ENCODE measurements around the gene KCNMA1.

The KCNMA1 gene

GRCh38 chr10:77328272-77328816 is 309.3 kb downstream of the KCNMA1 start:
- DNase-seq (ENCODE audit: low read depth) = no peak

DNA sequence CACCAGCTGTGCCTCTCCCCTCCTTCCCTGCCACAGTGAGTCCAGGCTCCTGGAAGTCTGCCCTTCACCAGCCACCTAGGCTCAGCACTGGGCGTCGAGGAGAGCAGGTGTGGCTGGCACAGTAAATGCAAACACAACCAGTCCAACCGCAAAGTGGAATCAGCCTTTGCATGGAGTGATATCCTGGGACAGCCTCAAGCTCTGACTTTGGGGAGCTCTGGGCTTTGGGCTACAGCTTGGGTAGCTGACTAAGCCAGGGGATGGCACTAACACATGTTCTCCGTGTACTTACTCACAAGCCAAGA is 312.4 kb downstream of the KCNMA1 start:
- DNase-seq (ENCODE audit: low read depth) = no peak

GRCh38 chr10:77321838-77322237 is 315.8 kb downstream of the KCNMA1 start:
- no peak for DNase-seq (ENCODE audit: low read depth)

DNA sequence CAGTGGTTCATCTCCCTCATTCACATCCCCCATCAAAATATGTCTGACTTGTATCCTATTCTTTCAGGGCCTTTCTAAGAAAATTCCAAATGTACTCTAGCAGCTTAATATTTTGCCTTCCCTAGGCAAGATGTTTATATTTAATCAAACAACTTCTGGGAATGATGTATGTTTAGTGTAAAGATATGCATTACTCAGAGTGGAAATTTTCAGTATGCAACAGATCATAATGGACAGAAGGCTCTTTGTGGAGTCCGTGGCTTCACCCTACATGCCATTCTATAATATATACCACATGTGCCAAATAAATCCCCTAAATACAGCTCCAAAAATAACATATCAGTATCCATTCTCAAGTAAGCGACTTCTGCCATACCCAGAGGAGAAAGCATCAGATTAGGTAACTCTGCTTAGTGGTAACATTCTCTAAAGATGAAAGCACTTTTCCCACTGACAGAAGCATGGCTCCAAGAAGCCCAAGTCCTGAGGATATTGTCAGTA is 316.6 kb downstream of the KCNMA1 start:
- no peak for DNase-seq (ENCODE audit: low read depth)

- DNase-seq (ENCODE audit: low read depth) = no peak
Observed at GRCh38 chr10:77319557-77319956, 318.1 kb downstream of the KCNMA1 start.

- no peak for DNase-seq (ENCODE audit: low read depth)
Observed at GRCh38 chr10:77318739-77319138, 318.9 kb downstream of the KCNMA1 start.

GRCh38 chr10:77317221-77317620 is 320.4 kb downstream of the KCNMA1 start:
- DNase-seq (ENCODE audit: low read depth) = no peak

- no peak for DNase-seq (ENCODE audit: low read depth)
Observed at GRCh38 chr10:77315496-77316129, 322.0 kb downstream of the KCNMA1 start.

GRCh38 chr10:77313066-77313750 is 324.4 kb downstream of the KCNMA1 start:
- no peak for DNase-seq (ENCODE audit: low read depth)

GRCh38 chr10:77311186-77311585 is 326.4 kb downstream of the KCNMA1 start:
- no peak for DNase-seq (ENCODE audit: low read depth)

GRCh38 chr10:77310288-77310840 is 327.2 kb downstream of the KCNMA1 start:
- no peak for DNase-seq (ENCODE audit: low read depth)

DNA sequence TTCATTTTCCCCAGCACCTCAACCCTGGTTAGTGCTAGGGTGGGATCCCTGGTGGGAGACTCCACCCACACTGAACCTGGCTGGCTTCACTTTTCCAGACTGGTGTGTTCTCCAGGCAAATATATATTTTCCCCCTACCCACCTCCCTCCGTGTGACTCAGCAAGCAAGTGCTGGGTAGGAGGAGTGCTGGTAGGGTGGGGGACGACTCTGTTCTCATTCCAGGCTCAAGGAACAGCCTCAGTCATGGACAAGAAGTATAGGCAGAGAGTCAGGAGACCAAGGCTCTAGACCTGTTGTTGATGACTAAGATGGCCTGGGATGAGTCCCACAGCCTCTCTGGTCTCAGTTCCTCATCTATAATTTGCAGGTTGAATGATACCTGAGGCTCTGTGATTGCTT is 328.1 kb downstream of the KCNMA1 start:
- DNase-seq (ENCODE audit: low read depth) = no peak

- DNase-seq (ENCODE audit: low read depth) = no peak
Observed at GRCh38 chr10:77309092-77309491, 328.5 kb downstream of the KCNMA1 start.

GRCh38 chr10:77308084-77308732 is 329.4 kb downstream of the KCNMA1 start:
- DNase-seq (ENCODE audit: low read depth) = no peak

DNA sequence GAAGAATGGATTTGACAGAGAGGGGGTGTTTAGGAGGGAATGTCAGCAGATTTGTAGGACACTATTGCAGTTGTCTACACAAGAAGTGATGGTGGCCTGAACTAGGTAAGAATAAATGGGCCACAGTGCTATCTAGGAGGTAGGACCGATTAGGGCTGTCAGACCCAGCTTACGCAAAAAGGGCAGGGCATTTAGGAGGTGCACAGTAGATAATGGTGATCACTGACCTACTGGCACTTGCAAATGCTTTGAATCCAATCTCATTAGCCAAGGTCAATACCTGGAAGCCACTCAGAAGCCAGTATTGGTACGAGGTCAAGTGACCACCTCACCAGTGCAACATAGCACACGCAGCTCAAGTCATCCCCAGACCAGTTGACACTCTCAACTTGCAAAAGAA is 330.9 kb downstream of the KCNMA1 start:
- no peak for DNase-seq (ENCODE audit: low read depth)

- no peak for DNase-seq (ENCODE audit: low read depth)
Observed at GRCh38 chr10:77305650-77306632, 331.7 kb downstream of the KCNMA1 start.

- DNase-seq (ENCODE audit: low read depth) = no peak
Observed at GRCh38 chr10:77304192-77304591, 333.4 kb downstream of the KCNMA1 start.

- no peak for DNase-seq (ENCODE audit: low read depth)
Observed at GRCh38 chr10:77301305-77301730, 336.3 kb downstream of the KCNMA1 start.

DNA sequence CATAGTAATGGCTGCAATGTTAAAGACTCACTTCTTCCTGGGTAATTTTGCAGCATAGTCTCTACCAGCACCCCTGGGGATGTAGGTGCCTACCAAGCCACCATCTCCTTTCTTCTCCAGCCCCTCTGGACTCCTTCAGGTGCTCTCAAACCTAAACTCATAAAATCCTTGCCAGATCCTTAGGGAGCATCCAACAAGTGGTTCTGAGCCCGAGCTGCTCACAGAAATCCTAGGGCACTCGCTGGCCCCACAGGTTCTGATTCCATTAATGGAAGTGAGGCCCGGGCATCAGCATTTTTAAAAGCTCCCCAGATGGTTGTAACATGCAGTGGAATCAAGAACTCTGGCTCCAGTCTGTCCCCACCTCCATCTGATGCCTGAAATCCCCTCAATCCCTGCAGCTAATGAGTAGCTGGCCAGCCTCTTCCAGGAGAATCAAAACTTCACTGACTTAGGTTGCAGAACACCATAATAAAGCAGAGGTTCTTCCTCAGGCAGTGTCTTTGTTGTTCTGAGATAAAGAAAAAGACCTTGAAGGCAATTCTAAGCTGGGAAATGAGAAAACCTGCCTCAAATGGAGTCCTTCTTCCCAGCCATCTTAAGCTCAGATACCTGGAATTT is 336.8 kb downstream of the KCNMA1 start:
- no peak for DNase-seq (ENCODE audit: low read depth)

- no peak for DNase-seq (ENCODE audit: low read depth)
Observed at GRCh38 chr10:77299320-77299719, 338.3 kb downstream of the KCNMA1 start.

DNA sequence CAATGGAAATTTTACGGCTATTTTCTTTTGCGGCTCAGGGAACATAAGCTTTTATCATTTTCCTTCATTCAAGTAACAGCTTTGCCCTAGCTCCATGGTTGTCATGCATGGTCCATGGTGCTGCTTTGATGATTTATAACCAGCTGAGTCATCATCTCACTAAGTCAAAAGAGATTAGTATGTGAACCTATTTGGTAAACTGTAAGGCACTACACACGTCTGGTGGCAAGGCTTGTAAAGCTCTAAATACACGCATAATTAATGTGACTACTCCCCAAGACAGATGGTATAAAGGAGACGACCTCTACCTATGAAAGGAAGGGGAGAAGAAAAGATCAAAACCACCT is 340.2 kb downstream of the KCNMA1 start:
- DNase-seq (ENCODE audit: low read depth) = no peak

Measured in activated T-helper 1 cell treated with Interleukin-2 at 50 U/mL for 16 hours (primary cell).